SKM-1 treated with dmso at 0.1 percent for 144 hours (cell line): Measurements from ENCODE around the gene THRB.

Experiments used
- DNase-seq: peaks from one replicate; lab custom pipeline; 2025; ENCODE audit not compliant: unreplicated experiment; lab: John Stamatoyannopoulos, UW

Gene THRB

DNA sequence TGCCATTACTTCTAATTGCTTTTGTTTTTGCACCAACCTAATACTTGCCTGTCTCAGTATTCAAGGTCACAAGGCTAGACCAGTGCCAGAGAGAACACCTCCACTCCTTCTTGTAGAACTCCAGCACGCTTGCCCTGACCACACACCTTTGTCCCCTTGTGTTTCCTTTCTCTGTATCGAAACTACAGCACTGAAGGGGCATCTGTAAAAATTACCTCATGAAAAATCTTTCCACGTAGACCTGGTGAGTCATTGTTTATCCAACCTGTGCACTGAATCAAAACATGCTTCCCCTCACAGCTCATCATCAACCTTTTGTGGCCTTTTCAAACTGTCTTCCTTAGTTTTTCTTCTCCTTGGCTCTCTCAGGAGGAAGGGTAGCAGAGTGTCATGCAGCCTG lies 259.5 kb downstream of the THRB start:
- DNase-seq: no peak

GRCh38 chr3:24232784-24233183 lies 261.9 kb downstream of the THRB start:
- DNase-seq: no peak

DNA sequence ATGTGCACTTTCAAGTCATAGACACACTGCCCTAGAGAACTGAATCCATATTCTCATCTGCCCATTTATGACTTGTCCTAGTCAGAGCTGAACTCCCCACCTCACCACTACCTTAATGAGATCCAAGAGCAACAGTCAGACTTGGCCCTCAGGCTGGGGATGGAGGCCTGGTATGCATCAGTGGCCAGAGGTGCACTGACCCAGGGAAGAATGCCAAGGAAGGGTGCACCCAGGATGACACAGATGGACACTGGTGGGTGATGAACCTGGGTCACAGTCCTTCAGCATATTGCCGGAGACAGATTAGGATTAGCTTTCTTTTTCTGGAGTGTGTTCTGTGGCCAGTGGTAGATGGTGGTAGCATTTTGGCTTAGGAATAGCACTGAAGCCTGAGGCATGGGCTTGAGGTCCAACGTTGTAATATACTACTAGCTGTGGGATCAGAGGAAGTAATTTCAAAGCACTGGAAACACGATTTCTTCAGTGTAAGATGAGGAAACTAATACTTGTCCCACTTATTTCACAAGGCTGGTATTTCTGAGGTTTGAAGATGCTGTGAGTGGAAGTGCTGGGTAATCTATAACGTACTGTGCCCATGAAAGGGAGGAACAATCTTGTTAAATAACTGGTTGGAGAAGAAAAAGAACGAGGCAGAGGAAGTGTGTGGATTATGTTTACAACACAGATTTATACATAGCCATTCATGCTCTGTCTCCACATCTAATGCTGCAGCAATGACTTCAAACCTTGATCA lies 265.0 kb downstream of the THRB start:
- no peak for DNase-seq

GRCh38 chr3:24227635-24228034 lies 267.0 kb downstream of the THRB start:
- DNase-seq: no peak

- DNase-seq: no peak
Observed at GRCh38 chr3:24226397-24226796, 268.3 kb downstream of the THRB start.

- DNase-seq: no peak
Observed at GRCh38 chr3:24225385-24225950, 269.2 kb downstream of the THRB start.

GRCh38 chr3:24224666-24225384 lies 269.8 kb downstream of the THRB start:
- no peak for DNase-seq

- no peak for DNase-seq
Observed at GRCh38 chr3:24222165-24222805, 272.4 kb downstream of the THRB start.

DNA sequence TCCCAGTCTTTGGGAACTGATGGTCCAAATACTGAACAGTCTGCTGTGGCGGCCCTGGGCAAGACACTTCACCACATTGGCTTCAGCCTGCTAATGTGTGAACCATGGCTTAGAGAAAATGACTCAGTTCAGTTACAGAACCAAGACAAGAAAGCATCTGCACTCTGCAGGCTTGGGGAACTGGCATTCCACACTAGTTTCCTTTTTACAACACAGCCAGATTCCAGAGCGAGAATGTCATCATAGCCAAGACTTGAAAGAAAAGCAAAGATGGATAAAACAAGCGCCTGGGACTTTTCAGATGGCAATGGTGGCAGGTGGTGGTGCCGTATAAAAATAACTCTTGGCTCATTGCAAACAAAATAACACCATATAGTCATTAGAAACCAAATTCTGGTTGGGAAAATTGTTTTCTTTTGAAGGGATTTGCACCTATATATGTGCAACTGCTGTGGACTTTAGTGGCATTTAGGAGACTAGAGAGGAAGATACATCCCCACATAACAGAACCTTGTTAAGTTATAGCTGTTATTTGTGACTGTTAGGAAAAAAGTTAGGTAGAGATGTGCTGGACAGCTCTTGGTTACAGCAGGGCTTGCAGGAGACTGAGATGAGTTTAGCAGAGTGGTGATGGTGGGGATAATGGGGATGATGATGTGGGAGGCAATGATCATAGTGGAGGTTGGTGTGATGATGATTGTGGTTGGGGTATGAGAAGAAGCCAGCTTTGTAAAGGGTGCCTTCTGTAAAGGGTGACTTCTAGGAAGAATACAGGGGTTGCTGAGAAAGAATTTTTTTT lies 273.6 kb downstream of the THRB start:
- no peak for DNase-seq

DNA sequence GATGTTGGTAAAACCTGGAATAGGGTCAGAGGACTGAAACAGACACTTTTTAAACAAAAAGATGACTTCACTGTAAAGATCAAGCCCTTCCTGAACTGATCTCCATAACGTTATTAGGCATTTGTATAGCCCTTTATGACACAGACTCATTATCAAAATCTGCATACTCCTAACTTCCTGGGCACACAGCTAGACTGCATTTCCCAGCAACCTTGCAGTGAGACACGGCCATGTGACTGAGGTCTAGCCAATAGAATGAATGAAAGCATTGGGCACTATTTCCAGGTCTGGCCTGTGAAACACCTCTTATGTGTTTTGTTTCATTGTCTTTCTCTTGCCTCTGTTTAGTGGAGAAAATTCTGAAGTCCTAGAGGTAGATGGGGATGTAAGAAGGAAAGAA lies 279.1 kb downstream of the THRB start:
- no peak for DNase-seq

- DNase-seq: no peak
Observed at GRCh38 chr3:24211381-24211780, 283.3 kb downstream of the THRB start.

DNA sequence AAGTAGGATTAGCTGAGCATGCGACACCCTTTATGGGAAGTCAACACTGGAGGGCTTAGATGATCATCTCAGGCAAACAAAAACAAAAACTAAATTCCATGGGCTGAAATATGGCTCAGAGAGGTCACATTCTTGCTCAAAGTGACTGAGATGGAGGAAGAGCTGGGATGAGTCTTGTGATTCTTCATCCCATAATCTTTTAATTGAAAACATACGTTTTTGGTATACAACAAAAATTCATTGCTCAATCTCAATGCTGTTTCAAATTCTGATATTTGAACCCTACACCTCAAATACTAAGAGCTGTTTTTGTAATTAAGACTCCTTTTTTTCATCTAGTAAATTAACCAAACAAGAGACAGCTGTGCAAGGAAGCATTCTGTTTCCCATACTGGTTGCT lies 292.6 kb downstream of the THRB start:
- DNase-seq: no peak

- DNase-seq: no peak
Observed at GRCh38 chr3:24201301-24201700, 293.3 kb downstream of the THRB start.

- DNase-seq: no peak
Observed at GRCh38 chr3:24199775-24200247, 294.8 kb downstream of the THRB start.

DNA sequence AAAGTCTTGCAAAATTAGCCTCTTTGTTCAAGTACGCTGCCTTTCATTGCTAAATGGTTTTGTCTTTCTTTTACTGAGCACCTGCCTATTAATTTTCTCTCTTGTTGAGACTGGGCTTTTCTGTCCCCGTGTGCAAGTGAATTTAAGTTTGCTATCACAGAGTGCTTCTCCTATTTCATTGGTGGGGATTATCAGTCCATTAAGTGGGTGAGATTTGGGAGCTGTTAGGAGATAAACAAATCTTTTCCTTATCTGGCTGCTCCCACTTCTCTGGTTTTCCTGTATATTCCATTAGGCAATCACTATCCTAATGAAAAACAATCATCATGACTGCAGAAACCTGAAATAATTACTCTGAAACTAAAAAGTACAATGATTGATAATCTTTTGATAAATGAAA lies 295.4 kb downstream of the THRB start:
- DNase-seq: no peak

GRCh38 chr3:24198728-24199127 lies 295.9 kb downstream of the THRB start:
- no peak for DNase-seq

DNA sequence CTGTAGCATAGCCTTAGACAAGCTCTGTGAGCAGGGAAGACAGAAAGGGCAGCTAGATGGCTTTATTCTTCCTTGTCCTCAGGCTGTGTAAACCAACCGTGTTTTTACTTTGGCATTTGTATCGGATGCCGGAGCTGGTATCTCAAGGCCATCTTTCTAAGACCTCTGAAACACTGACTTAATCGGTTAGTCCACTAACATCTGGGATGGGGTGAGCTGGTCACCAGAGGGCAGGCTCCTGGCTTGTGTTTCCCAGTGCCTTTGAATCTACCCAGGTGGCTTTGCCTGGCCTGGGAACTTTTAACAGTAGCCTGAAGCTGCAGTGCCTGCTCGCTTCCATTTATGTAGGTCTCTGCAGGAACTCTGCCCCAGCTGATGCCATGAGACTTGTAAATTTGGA lies 296.8 kb downstream of the THRB start:
- no peak for DNase-seq

DNA sequence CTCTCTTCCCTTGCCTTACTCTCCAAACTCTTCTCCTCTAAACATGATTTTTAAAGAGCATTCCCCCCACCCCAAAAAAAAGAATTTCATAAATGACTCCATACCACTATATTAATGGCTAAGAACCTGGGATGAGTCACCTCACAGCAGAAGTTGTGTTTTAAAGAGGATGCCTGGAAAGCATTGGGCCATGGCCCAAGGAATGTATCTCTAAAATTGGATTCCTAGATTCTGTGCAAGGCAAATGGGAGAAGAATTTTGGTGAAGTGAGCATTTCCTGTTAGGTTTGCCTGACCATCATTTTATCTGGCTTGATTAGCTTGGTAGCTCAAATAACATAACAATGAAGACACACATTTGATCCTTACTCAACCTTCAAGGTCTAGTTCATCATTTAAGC lies 298.1 kb downstream of the THRB start:
- DNase-seq: no peak

DNA sequence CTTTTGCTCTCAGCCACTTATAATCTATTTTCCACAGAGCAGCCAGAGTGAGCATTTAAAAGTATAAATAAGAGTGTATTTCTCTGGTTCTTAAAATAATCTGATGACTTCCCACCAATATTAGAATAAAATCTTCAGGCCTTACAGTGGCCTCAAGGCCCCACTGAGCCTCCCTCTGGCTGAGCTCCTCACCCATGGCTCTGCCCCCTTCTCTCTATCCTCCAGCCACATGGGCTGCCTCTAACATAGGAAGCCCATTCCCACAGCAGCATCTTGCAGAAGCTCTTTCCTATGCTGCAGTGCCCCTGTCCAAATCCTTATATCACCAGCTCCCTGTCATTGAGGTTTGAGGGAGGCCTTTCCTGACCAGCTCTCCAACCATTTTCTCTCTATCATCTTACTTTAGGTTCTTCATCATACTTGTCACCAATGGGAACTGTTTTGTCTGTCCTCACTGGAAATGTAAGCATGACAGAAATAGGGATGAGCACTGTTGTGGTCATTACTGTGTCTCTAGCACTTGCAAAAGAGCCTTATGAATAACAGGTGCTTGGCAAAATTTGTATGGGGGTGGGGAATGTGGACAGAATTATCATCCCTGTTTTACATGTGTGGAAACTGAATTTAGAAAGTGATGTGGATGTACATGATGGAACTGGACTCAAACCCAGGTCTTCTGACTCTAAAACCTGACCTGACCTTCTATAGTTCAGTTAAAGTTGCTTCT lies 299.0 kb downstream of the THRB start:
- no peak for DNase-seq

DNA sequence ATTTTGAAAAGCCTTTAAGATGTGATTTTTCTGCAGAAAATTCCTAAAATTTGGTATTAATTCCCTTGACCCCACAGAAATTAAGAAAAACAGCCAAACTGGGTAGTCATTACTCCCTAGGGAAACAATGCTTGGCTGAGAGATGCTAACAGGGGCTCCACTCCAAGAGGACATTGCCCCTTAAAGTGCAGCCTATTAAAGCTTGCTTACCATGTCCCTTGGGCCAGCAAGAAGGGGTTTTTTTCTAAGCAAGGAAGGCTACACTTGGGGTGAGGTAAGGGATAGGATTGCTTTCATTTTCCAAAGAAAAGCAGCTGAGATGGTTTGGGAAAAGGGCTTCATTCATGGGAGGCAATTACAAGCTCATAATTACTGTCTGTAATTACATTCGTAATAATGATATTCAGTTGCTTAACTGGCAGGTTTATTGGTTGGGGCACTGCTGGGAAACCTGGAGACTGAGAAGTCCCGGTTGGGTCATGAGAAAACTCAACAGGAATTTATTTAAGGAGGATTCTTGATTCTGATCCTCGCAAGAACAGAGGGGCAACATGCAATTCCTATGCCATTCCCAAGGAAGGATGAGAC lies 302.1 kb downstream of the THRB start:
- DNase-seq: no peak
